NCI-H2029 (cell line): ENCODE measurements around the gene HS3ST6.
"Not testable (repeated sequence)": the region's sequence is repeated elsewhere in the genome, so short reads cannot be mapped to it uniquely, and the experiment has no call there.

Experiments
- DNase-seq: peaks from one replicate; lab custom pipeline; 2025; lab: John Stamatoyannopoulos, UW

Gene HS3ST6

GRCh38 chr16:1946495-1947368, 28.5 kb upstream of the HS3ST6 start:
- no peak for DNase-seq

- DNase-seq = no peak
Observed at GRCh38 chr16:1945559-1946391, 27.6 kb upstream of the HS3ST6 start.

GRCh38 chr16:1944612-1945199, 26.5 kb upstream of the HS3ST6 start:
- DNase-seq = no peak

GRCh38 chr16:1942810-1943726, 24.9 kb upstream of the HS3ST6 start, which contains the start of gene MSRB1:
MSRB1 (minus strand) TSS chr16:1943199; CDS start chr16:1943156, 43 bp downstream.
- DNase-seq = peak; percentile 98

- no peak for DNase-seq
Observed at GRCh38 chr16:1942047-1942809, 24.0 kb upstream of the HS3ST6 start.

- no peak for DNase-seq
Observed at GRCh38 chr16:1941162-1942046, 23.2 kb upstream of the HS3ST6 start.

- DNase-seq = no peak
Observed at GRCh38 chr16:1940273-1941161, 22.3 kb upstream of the HS3ST6 start.

- DNase-seq = not testable (repeated sequence)
Observed at GRCh38 chr16:1939833-1940232, 21.6 kb upstream of the HS3ST6 start.

GRCh38 chr16:1938910-1939309, 20.7 kb upstream of the HS3ST6 start:
- no peak for DNase-seq

- no peak for DNase-seq
Observed at GRCh38 chr16:1938316-1938715, 20.1 kb upstream of the HS3ST6 start.

GRCh38 chr16:1936945-1937479, 18.8 kb upstream of the HS3ST6 start:
- no peak for DNase-seq

GRCh38 chr16:1933097-1933661, 15.0 kb upstream of the HS3ST6 start:
- DNase-seq = no peak

- DNase-seq = peak; percentile 9
Observed at GRCh38 chr16:1932050-1933028, 14.1 kb upstream of the HS3ST6 start.

GRCh38 chr16:1930338-1930720, 12.1 kb upstream of the HS3ST6 start:
- DNase-seq = no peak

GRCh38 chr16:1929578-1930337, 11.5 kb upstream of the HS3ST6 start:
- DNase-seq = peak; percentile 56

- DNase-seq = peak; percentile 50
Observed at GRCh38 chr16:1929105-1929504, 10.9 kb upstream of the HS3ST6 start.
